Neural cell (in vitro differentiated cells): Measurements from ENCODE around the gene TFR2.

Experiments
- CTCF ChIP-seq: fragments of 450-650 bp; IDR thresholded peaks from 2 replicates; pipeline ENCODE4 v1.5.1; 2014; ENCODE audit warnings: antibody characterized with exemption, mild to moderate bottlenecking, moderate library complexity; ENCODE audit not compliant: poor library complexity, severe bottlenecking
- EP300 ChIP-seq: fragments of 450-650 bp; conservative IDR thresholded peaks from 2 replicates; pipeline ENCODE4 v1.6.1; 2014; ENCODE audit warnings: antibody characterized with exemption, mild to moderate bottlenecking, moderate library complexity; ENCODE audit not compliant: poor library complexity, severe bottlenecking
- POLR2AphosphoS5 ChIP-seq: IDR thresholded peaks from 2 replicates; pipeline ENCODE4 v1.6.1; 2012
- RAD21 ChIP-seq: fragments of 450-650 bp; conservative IDR thresholded peaks from 2 replicates; pipeline ENCODE4 v1.6.1; 2014; ENCODE audit warnings: antibody characterized with exemption, mild to moderate bottlenecking, moderate library complexity
- TAF1 ChIP-seq: IDR thresholded peaks from 2 replicates; pipeline ENCODE4 v1.6.1; 2012; ENCODE audit warnings: low read depth

DNA sequence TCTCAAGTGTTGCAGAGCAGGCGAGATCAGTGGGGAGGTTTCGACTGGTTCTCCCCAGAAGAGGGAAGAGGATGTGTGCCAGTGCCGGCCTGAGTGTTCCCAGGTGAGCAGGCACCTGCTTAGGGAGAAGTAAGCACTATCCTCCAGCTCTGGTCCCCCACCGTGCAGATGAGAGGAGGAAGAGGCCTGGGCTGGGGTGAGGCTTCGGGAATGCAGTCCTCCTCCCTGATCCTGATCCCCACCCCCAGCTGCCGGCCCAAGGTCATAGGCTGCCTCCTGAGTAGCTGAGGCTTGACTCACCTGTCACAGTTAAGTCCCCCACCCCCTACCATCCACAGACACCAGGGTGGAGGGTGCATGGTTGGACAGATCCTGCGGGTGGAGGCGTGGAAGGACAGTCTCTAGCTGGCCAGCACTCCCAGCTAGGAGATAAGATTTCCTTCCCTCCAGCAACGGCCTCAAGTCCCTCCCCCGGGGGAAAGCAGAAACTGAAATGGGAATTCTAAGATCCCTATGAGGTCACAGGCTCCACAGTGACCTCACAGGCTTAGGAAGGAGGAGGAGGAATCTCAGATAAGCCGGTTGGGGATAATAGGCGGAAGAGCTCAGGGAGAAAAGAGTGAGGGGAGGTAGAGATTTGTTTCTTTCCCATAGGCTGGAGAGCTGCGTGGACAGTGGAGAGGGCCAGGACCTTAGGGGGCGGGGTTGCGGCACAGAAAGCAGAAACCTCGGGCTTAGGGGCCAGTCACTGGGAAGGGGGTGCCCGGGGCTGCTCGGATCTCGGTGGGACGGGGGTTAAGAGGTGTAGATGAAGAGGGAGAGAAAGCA lies 56.5 kb downstream of the TFR2 start:
- no peak for TF ChIP-seq TAF1
- TF ChIP-seq POLR2AphosphoS5 = no peak
- no peak for TF ChIP-seq CTCF
- no peak for TF ChIP-seq RAD21
- TF ChIP-seq EP300 = no peak
